ENCODE results near the gene ITGB5.
"Not testable (repeated sequence)": the region's sequence is repeated elsewhere in the genome, so short reads cannot be mapped to it uniquely, and the experiment has no call there.

ITGB5 gene

GRCh38 chr3:124837065-124837464 lies 50.1 kb downstream of the ITGB5 start:
- FAIRE-seq (no peak), DNase-seq (ENCODE audit: low spot score) (no peak)

GRCh38 chr3:124836448-124836847 lies 50.7 kb downstream of the ITGB5 start:
- FAIRE-seq = no peak
- DNase-seq (ENCODE audit: low spot score) = no peak

- DNase-seq (ENCODE audit: low spot score) = peak; percentile 81
- peak; percentile 35 for FAIRE-seq
Observed at GRCh38 chr3:124834723-124835718, 52.1 kb downstream of the ITGB5 start.

- FAIRE-seq = no peak
Observed at GRCh38 chr3:124833710-124834332, 53.3 kb downstream of the ITGB5 start.

GRCh38 chr3:124832782-124833709 lies 54.1 kb downstream of the ITGB5 start:
- FAIRE-seq (no peak), DNase-seq (ENCODE audit: low spot score) (no peak)

More at GRCh38 chr3:124833710-124834332, 53.3 kb downstream of the ITGB5 start:
- no peak for DNase-seq (ENCODE audit: low spot score)

GRCh38 chr3:124831628-124832199 lies 55.5 kb downstream of the ITGB5 start:
- DNase-seq (ENCODE audit: low spot score) (no peak), FAIRE-seq (no peak)

- FAIRE-seq = no peak
- DNase-seq (ENCODE audit: low spot score) = no peak
Observed at GRCh38 chr3:124829819-124830554, 57.2 kb downstream of the ITGB5 start.

GRCh38 chr3:124829178-124829818 lies 57.9 kb downstream of the ITGB5 start:
- FAIRE-seq = no peak

GRCh38 chr3:124827476-124828206 lies 59.5 kb downstream of the ITGB5 start:
- FAIRE-seq = not testable (repeated sequence)

More at GRCh38 chr3:124829178-124829818, 57.9 kb downstream of the ITGB5 start:
- DNase-seq (ENCODE audit: low spot score) = no peak

GRCh38 chr3:124826703-124827102 lies 60.5 kb downstream of the ITGB5 start:
- no peak for FAIRE-seq
- DNase-seq (ENCODE audit: low spot score) = no peak

More at GRCh38 chr3:124827476-124828206, 59.5 kb downstream of the ITGB5 start:
- not testable (repeated sequence) for DNase-seq (ENCODE audit: low spot score)

GRCh38 chr3:124824286-124824915 lies 62.8 kb downstream of the ITGB5 start:
- no peak for DNase-seq (ENCODE audit: low spot score)

GRCh38 chr3:124823648-124824047 lies 63.5 kb downstream of the ITGB5 start:
- FAIRE-seq (no peak), DNase-seq (ENCODE audit: low spot score) (no peak)

More at GRCh38 chr3:124824286-124824915, 62.8 kb downstream of the ITGB5 start:
- no peak for FAIRE-seq

GRCh38 chr3:124823206-124823605 lies 64.0 kb downstream of the ITGB5 start:
- no peak for FAIRE-seq
- no peak for DNase-seq (ENCODE audit: low spot score)

GRCh38 chr3:124821356-124821755 lies 65.8 kb downstream of the ITGB5 start:
- DNase-seq (ENCODE audit: low spot score) = no peak
- FAIRE-seq = no peak

- FAIRE-seq (no peak), DNase-seq (ENCODE audit: low spot score) (no peak)
Observed at GRCh38 chr3:124818398-124819091, 68.6 kb downstream of the ITGB5 start.

- DNase-seq (ENCODE audit: low spot score) (no peak), FAIRE-seq (no peak)
Observed at GRCh38 chr3:124817079-124817478, 70.1 kb downstream of the ITGB5 start.

- no peak for DNase-seq (ENCODE audit: low spot score)
- FAIRE-seq = no peak
Observed at GRCh38 chr3:124816206-124816605, 71.0 kb downstream of the ITGB5 start.

- no peak for DNase-seq (ENCODE audit: low spot score)
- no peak for FAIRE-seq
Observed at GRCh38 chr3:124815781-124816180, 71.4 kb downstream of the ITGB5 start.
